Metanephros (tissue), 1 donor: ENCODE data around the gene CCBE1. TPM values are rescaled to one million over a fixed set of nuclear protein-coding genes. Genes with fewer than 3 reads are reported as not detected.

Experiments
- total RNA-seq: library from RNA; depleted of rRNA; stranded (reverse); fragments of >200 nt; gene quantifications from one replicate; pipeline ENCODE4 v1.2.3, GENCODE V29; 2014

The CCBE1 gene
- total RNA-seq, result 30.7 TPM

DNA sequence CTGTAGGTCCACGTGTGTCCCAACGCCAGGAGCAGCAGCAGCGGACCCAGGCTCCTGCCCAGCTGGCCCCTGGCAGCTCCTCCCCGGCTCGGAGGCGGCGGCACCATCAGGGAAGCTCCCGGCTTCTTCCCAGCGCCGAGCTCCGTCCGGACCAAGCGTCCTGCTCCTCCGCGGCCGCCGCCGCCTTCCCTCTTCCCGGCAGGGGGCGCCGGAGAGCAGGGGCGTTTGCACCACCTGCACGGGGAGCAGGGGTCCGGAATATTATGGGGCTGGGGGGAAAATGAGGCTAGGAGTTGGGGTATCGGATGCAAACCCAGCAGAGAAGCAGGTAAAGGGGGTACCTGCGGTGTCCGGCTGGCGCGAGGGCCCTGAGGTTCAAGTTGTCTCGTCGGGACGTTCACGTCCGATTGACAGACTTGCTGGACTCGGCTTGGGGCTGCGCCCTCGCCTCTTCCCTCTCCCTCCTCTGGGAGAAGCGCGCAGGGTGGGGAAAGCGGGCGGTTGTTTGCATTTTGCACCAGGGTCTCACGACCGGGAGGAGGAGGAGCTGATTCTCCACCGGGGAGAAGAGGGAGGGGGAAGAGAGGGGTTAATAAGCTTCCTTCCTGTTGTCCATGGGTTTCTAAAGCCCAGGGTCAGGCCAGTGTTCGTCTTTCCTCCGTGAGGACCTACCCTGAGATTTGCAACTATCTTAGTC is at the start of gene CCBE1:
Gene CCBE1 (minus strand): TSS at position 188 of the 697 bp plus-strand sequence.

Other genes with a start within 250 kb of the CCBE1 start
- 8.3 TPM for gene PMAIP1, start 202.6 kb upstream of the CCBE1 start, total RNA-seq